Stimulated activated CD8-positive, alpha-beta memory T cell treated with anti-CD3 and anti-CD28 coated beads, Interleukin-15, amount 100 ng/mL, for 24 hours (primary cell): ENCODE measurements around the gene PTGIR.

Experiments used
- DNase-seq: peaks from one replicate; pipeline ENCODE4 v3.0.0-alpha.2; 2020; ENCODE audit warnings: low read depth

PTGIR gene, protein sequence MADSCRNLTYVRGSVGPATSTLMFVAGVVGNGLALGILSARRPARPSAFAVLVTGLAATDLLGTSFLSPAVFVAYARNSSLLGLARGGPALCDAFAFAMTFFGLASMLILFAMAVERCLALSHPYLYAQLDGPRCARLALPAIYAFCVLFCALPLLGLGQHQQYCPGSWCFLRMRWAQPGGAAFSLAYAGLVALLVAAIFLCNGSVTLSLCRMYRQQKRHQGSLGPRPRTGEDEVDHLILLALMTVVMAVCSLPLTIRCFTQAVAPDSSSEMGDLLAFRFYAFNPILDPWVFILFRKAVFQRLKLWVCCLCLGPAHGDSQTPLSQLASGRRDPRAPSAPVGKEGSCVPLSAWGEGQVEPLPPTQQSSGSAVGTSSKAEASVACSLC

GRCh38 chr19:46624958-46625661, at the start of gene PTGIR:
TSS of gene PTGIR (minus strand) at chr19:46625089. CDS start at chr19:46624225, 864 bp downstream.
- DNase-seq: no peak

- DNase-seq: no peak
Observed at GRCh38 chr19:46670813-46671212, 45.9 kb upstream of the PTGIR start.

DNA sequence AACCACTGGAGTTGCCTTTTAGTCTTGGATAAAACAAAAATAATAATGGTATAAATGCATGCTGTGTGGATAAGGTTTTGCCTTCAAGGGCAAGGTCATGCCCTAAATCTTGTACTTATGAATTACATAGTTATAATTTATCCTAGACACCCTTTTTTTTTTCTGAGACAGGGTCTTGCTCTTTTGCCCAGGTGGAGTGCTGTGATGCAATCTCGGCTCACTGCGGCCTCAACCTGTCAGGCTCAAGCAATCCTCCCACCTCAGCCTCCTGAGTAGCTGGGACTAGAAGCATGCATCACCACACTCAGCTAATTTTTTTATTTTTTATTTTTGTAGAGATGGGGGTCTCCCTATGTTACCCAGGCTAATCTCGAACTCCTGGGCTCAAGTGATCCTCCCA, 43.8 kb upstream of the PTGIR start:
- no peak for DNase-seq

DNA sequence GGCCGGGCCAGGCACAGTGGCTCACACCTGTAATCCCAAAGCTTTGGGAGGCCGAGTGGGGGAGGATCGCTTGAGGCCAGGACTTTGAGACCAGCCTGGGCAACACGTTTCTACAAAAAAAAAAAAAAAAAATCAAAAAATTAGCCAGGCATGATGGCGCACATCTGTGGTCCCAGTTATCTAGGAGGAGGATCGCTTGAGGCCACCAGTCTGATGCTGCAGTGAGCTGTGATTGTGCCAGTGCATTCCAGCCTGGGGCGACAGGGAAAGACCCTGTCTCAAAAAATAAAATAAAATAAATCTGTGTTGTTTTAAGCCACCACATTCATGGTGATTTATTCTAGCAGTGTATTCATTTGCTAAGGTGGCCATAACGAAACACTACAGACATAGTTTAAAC, 40.2 kb upstream of the PTGIR start:
- no peak for DNase-seq

- DNase-seq: no peak
Observed at GRCh38 chr19:46661735-46662592, 37.1 kb upstream of the PTGIR start.

DNA sequence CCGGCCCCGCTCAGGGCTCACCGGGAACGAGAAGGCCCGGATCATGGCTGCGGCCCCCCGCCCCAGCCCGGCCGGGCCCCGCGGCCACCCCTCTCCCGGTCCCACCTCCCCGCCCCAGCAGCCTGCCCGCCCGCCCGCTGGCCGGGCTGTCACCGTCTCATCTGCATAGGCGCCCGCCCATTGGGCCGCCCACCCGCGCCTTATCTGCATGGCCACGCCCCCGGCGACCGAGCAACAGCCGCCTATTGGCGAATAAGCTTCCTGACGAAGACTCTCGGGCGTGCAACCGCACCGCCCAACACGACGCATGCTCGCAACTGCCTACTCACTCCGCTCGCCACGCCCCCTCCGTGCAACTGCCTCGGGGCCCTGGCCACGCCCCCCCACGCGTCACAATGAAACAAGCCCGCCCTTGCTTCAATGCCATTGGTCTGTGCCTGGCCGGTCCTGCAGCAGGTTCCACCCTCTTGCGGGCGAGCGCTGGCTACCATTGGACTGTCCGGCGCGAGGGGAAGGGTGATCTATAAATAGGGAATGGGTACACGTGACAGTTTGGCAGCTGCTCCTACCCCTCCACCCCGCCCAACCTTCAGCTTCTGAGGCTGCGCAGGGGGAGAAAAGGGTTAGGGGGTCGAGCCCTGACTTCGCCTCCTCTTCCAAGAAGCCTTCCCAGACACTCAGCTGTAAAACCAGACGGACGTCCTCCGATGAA, 36.3 kb upstream of the PTGIR start, which contains the start of gene DACT3:
Gene DACT3 (minus strand): TSS at position 163 of the 712 bp plus-strand sequence. CDS start 118 bp downstream, at position 45.
- peak; percentile 100 for DNase-seq

DNA sequence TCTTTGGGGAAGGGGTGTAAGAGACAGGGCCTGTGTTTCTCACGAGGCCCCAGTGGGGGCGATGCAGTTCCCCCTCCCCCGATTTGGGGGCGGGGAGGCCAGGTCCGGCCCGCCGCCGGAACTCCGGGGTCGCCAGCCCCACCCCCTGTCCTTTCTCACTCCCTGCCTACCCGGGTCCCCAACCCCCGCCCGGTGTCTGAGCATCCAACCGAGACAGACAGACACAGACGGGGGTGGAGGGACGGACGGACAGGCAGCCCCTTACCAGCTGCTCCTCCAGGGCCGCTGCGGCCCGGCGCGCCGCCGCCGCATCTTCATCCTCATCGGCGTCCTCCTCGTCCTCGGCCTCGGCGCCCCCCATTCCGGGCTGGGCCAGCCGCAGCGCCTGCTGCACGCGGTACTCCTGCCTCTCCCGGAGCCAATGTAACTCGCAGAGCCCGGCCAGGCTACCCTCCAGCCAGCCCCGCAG, 35.7 kb upstream of the PTGIR start:
- DNase-seq: no peak

- no peak for DNase-seq
Observed at GRCh38 chr19:46660008-46660517, 35.2 kb upstream of the PTGIR start.

DNA sequence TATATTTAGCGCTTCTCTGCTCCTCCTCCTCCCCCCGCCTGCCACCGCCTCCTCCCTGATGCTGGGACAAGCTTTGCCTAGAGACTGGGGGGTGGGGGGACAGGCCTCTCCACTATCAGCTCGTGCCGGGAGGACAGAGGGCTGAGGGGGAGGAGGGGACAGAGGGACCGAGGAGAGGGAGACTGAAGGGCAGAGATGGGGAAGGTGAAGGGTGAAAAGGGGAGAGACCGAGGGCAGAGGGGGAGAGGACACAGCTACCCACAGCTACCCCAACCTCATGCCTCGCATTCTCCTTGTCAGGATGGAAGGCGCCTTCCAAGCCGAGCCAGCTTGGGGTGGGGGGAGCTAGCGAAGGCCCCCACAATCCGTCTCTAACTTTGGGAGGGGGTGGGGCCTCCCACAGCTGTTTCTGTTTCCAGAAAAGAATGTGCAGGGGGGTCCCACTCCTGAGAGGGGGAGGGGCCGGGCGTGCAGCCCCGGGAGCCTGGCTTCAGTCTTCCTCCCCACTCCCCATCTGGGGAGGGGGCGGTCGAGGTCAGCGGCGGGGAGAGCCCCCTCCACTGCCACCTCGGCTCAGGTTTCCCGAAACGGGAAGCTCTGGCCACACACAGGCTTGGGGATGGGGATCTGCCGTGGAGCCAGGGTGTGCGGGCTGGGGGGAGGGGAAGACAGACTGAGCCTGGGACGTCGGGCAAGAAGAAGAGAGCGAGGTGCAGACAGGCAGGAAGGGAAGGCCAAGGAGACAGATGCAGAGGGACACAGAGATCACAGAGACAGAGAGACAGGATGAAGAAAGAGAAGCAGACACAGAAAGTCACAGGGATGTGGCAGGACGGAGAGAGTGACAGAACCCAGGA, 34.5 kb upstream of the PTGIR start:
- no peak for DNase-seq

DNA sequence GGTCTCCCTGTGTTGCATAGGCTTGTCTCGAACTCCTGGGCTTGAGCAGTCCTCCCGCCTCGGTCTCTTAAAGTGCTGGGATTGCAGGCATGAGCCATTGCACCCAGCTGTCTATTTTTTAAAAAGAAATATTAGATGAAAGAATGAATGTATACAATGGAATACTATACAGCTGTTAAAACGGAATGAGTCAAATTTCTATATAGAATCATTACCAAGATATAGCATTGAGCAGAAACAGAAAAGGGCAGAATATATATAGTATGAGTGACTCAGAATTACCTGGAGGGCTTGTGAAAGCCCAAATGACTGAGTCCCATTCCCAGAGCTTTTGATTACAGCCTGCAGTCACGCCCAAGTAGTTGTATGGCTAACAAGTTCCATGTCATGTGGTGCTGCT, 31.7 kb upstream of the PTGIR start:
- DNase-seq: no peak

- DNase-seq: no peak
Observed at GRCh38 chr19:46654621-46655152, 29.8 kb upstream of the PTGIR start.

DNA sequence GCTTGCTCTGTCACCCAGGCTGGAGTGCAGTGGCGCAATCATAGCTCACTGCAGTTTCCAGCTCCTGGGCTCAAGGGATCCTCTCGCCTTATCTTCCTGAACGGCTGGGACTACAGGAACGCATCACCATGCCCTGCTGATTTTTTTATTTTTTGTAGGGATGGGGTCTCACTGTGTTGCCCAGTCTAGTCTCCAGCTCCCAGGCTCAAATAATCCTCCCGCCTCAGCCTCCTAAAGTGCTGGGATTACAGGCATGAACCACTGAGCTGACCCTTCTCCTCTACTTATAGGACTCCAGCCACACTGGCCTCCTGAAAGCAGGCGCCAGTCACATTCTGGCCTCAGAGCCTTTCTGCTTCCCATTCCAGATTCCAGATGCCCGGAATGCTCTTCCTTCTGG, 25.6 kb upstream of the PTGIR start:
- no peak for DNase-seq

GRCh38 chr19:46648961-46649960, 24.4 kb upstream of the PTGIR start:
- DNase-seq: no peak

DNA sequence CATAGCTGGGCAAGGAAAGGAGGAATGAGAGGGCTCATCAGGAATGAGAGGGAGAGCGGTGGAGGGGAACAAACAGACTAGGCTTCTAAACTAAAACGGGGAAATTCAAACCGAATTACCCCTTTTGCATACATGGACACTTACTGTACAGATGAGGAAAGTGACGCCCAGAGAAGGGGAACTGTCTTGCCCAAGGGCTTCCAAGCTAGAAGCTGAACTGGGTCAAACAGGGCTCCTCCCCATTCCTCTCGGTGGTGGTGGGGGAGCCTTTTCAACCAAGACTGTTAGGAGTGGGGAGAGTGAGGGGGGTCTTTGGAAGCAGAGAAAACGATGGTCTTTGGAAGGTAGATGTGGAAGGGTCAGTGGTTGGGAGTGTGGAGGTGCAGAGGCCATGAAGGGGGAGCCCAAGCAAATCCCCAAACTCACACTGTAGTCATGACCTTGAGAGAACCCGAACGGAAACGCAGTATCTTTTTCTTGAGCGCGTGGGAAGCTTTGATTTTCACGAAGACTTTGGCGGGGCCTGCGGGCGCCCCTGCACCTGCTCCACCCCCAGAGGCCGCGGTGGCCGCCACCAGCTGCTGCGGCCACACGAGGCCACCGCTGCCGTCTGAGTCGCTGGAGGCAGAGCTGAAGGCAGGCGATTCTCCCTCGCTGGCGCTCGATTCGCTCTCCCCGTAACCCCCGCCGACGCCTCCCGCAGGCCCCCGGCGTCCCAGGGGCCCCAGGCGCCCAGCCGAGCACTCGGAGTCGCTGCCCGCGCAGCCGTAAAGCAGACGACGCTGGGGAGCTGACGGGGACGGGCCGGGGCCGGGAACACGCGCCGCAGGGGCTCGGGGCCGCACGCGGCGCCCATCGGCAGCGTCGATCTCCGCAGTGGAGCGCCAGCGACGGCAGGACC, 23.4 kb upstream of the PTGIR start:
- DNase-seq: no peak

GRCh38 chr19:46646402-46646801, 21.5 kb upstream of the PTGIR start:
- no peak for DNase-seq

GRCh38 chr19:46644720-46645119, 19.8 kb upstream of the PTGIR start:
- no peak for DNase-seq

DNA sequence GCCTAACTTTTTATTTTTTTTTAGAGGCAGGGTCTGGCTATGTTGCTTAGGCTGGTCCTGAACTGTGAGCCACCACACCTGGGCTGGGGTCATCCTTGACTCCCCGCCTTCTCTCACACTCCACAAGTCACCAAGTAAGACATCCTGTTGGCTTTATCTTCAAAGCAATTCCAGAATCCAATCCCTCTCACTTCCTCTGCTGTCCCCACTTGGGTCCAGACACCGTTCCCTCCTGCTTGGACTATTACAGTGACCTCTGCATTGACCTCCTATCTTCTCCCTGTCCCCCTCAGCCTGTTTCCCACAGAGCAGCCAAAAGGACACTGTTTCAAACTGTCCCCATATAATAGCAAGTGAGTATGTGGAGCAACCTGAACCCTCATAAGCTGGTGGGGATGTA, 15.8 kb upstream of the PTGIR start:
- no peak for DNase-seq
